Endothelial cell of umbilical vein (primary cell): Measurements from ENCODE around the gene CENPQ. TPM values are rescaled to one million over a fixed set of nuclear protein-coding genes. Genes with fewer than 3 reads are reported as not detected.

Experiments
- BruUV-seq: library from RNA; stranded (reverse); fragments of 400-500 nt; replicated peaks from 2 replicates; lab custom pipeline; 2021; lab: Mats Ljungman, UMichigan
- CTCF ChIA-PET: fragments of 300-600, 350-600 bp; sonication (Branson Sonifier 250); formaldehyde crosslinking; loops from one replicate; lab custom pipeline; 2021; ENCODE audit warnings: antibody characterized with exemption, inconsistent platforms; lab: Charles Lee
- POLR2A ChIA-PET: fragments of 300-600, 350-600 bp; sonication (Branson Sonifier 250); formaldehyde crosslinking; loops from one replicate; lab custom pipeline; 2021; ENCODE audit warnings: antibody characterized with exemption, inconsistent platforms; lab: Charles Lee
- DNase-seq: peaks from one replicate; pipeline ENCODE4 v3.0.0-alpha.2; 2011; ENCODE audit warnings: low read depth, low spot score
- FAIRE-seq: peaks from 2 replicates; lab custom pipeline; 2011; peaks lifted over from hg19 to GRCh38; lab: Jason Lieb, UNC
- H2AFZ ChIP-seq: 2 replicates; pipeline ENCODE4 v1.6.0; 2012; ENCODE audit warnings: low read depth, low read length, control low read depth, inconsistent platforms
- H3K27ac ChIP-seq: 2 replicates; pipeline ENCODE4 v1.5.1; 2011; ENCODE audit warnings: low read depth, mild to moderate bottlenecking, control low read depth, low read length, moderate library complexity; ENCODE audit not compliant: insufficient read depth
- H3K27me3 ChIP-seq, 2 experiments: 2 replicates each; pipeline versions ENCODE4 v1.6.0 to v1.6.1; 2011; ENCODE audit warnings: low read length in 2 of 2, mixed read lengths in 1 of 2; ENCODE audit not compliant: control insufficient read depth in 2 of 2, insufficient read depth in 2 of 2
- H3K36me3 ChIP-seq, 2 experiments: 2 replicates in 1 of 2; 3 replicates in 1 of 2; pipeline ENCODE4 v1.5.1; 2011; ENCODE audit warnings: low read length in 2 of 2, mild to moderate bottlenecking in 1 of 2, moderate library complexity in 1 of 2; ENCODE audit not compliant: control insufficient read depth in 2 of 2, insufficient read depth in 2 of 2; ENCODE audit errors: extremely low read depth in 1 of 2
- H3K4me1 ChIP-seq: 3 replicates; pipeline ENCODE4 v1.5.1; 2011; ENCODE audit warnings: mild to moderate bottlenecking, low read length; ENCODE audit not compliant: control insufficient read depth, insufficient read depth; ENCODE audit errors: extremely low read depth
- H3K4me2 ChIP-seq: 2 replicates; pipeline ENCODE4 v1.6.1; 2011; ENCODE audit warnings: low read length, control low read depth, mixed read lengths; ENCODE audit not compliant: insufficient read depth
- H3K4me3 ChIP-seq, 3 experiments: fragments of 200-600 bp in 1 of 3; sonication (generic), shearing (Covaris generic) in 1 of 3; replicated peaks in 1 of 3; 2 replicates each; pipeline ENCODE4 v1.5.1; 2011 to 2016; ENCODE audit warnings: control low read depth in 3 of 3, low read length in 3 of 3, mild to moderate bottlenecking in 2 of 3, inconsistent platforms in 1 of 3, low read depth in 1 of 3, moderate library complexity in 1 of 3; ENCODE audit not compliant: insufficient read depth in 1 of 3
- H3K79me2 ChIP-seq: 2 replicates; pipeline ENCODE4 v1.6.0; 2012; ENCODE audit warnings: low read length, inconsistent platforms; ENCODE audit not compliant: control insufficient read depth, insufficient read depth
- H3K9ac ChIP-seq: replicated peaks from 2 replicates; pipeline ENCODE3; 2011; ENCODE audit warnings: low read length, control low read depth; ENCODE audit not compliant: insufficient read depth; ENCODE audit errors: extremely low read depth
- H3K9me1 ChIP-seq: replicated peaks from 3 replicates; pipeline ENCODE4 v1.6.0; 2011; ENCODE audit warnings: mild to moderate bottlenecking, low read length; ENCODE audit not compliant: control insufficient read depth, insufficient read depth; ENCODE audit errors: extremely low read depth
- H3K9me3 ChIP-seq: replicated peaks from 2 replicates; pipeline ENCODE4 v1.5.1; 2012; ENCODE audit warnings: low read length, inconsistent platforms; ENCODE audit not compliant: control insufficient read depth, insufficient read depth
- H4K20me1 ChIP-seq: replicated peaks from 2 replicates; pipeline ENCODE3; 2011; ENCODE audit warnings: mild to moderate bottlenecking, low read length; ENCODE audit not compliant: control insufficient read depth, insufficient read depth; ENCODE audit errors: extremely low read depth
- EZH2 ChIP-seq: IDR thresholded peaks from 2 replicates; pipeline ENCODE4 v1.6.1; 2012; ENCODE audit warnings: borderline replicate concordance, low read depth, mild to moderate bottlenecking, moderate library complexity, low read length, inconsistent platforms; ENCODE audit not compliant: severe bottlenecking
- FOS ChIP-seq: IDR thresholded peaks from 2 replicates; pipeline ENCODE4 v1.6.1; 2011; ENCODE audit warnings: mild to moderate bottlenecking, low read length, moderate library complexity, borderline replicate concordance; ENCODE audit not compliant: insufficient read depth
- GATA2 ChIP-seq: IDR thresholded peaks from 2 replicates; pipeline ENCODE4 v1.7.0; 2011; ENCODE audit warnings: low read depth, mild to moderate bottlenecking, moderate library complexity, mixed read lengths, low read length; ENCODE audit not compliant: insufficient read length, insufficient read depth
- JUN ChIP-seq: IDR thresholded peaks from 2 replicates; pipeline ENCODE4 v1.6.1; 2011; ENCODE audit warnings: borderline replicate concordance, low read depth; ENCODE audit not compliant: insufficient read length, insufficient read depth
- MYC ChIP-seq: IDR thresholded peaks from one replicate; pipeline ENCODE4 v1.6.1; 2011; ENCODE audit warnings: mild to moderate bottlenecking, low read depth, low read length
- POLR2A ChIP-seq: IDR thresholded peaks from 2 replicates; pipeline ENCODE4 v1.6.1; 2012; ENCODE audit warnings: low read depth, mild to moderate bottlenecking, control low read depth, low read length
- POLR2AphosphoS5 ChIP-seq: IDR thresholded peaks from 2 replicates; pipeline ENCODE4 v1.6.1; 2012; ENCODE audit warnings: low read depth, mild to moderate bottlenecking, control low read depth, low read length, moderate library complexity; ENCODE audit not compliant: insufficient read depth
- dilution Hi-C: fragments of 300-500 bp; cut with MboI; formaldehyde crosslinking; loops from one replicate; pipeline ENCODE4 v1.15.0; 2019; ENCODE audit warnings: low sequenced_read_pairs; ENCODE audit not compliant: extremely low pct_ligation_motif_present
- intact Hi-C: fragments of 100-400 bp; cut with micrococcal nuclease; formaldehyde crosslinking; loops from one replicate; pipeline ENCODE4 v1.10.0; 2022
- polyA plus RNA-seq, 4 experiments: library from polyadenylated mRNA; depleted of rRNA in 3 of 4; stranded (reverse) in 3 of 4; unstranded in 1 of 4; fragments of >200 nt; gene quantifications; 2 replicates each; pipeline versions ENCODE4 v1.2.1 to v1.2.3, GENCODE V29; 2011 to 2012; ENCODE audit warnings: missing spikeins in 1 of 4
- total RNA-seq: library from RNA; stranded (reverse); gene quantifications from 2 replicates; pipeline ENCODE4 v1.2.3, GENCODE V29; 2021
- TF ChIP-seq, protein P1 (sequence below): IDR thresholded peaks from 2 replicates; pipeline ENCODE4 v1.6.1; 2011; ENCODE audit not compliant: insufficient read depth, insufficient read length
- TF ChIP-seq, protein P2 (sequence below), 2 donors: IDR thresholded peaks; 1 replicate in 1 of 2; 2 replicates in 1 of 2; pipeline ENCODE4 v1.5.1; 2011; ENCODE audit warnings: low read length in 2 of 2, mild to moderate bottlenecking in 2 of 2, moderate library complexity in 2 of 2, control low read depth in 1 of 2, inconsistent platforms in 1 of 2, low read depth in 1 of 2; ENCODE audit not compliant: insufficient read depth in 1 of 2; ENCODE audit errors: extremely low read depth in 1 of 2

CENPQ gene
- total and polyA plus RNA-seq, 2 donors (not counting 3 experiments of a cell fraction or from before 2014, with no cell fraction given) = 3.3 to 8.0 TPM

- Histone ChIP-seq H3K9ac (no peak overlapping the region), H3K36me3 (no peaks in the 10 kb centered on the region), H3K4me1 (no peaks in the 10 kb centered on the region), H4K20me1 (no peaks in the 10 kb centered on the region), H3K27me3 (peaks cover 4 to 12% of the 10 kb centered on the region in 2 experiments), H3K9me1 (no peaks in the 10 kb centered on the region), H3K27ac (no peak overlapping the region), H2AFZ (no peak overlapping the region), H3K9me3 (no peaks in the 10 kb centered on the region), H3K4me3 (no peak overlapping the region), H3K79me2 (no peaks in the 10 kb centered on the region), H3K4me2 (no peak overlapping the region)
- POLR2A ChIA-PET = no interaction called here
- dilution Hi-C loops (no loop called here), intact Hi-C loops (no loop called here)
- FAIRE-seq = no peak
- TF ChIP-seq, protein P1, sequence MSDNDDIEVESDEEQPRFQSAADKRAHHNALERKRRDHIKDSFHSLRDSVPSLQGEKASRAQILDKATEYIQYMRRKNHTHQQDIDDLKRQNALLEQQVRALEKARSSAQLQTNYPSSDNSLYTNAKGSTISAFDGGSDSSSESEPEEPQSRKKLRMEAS = no peak
- TF ChIP-seq MYC (no peak), JUN (no peak), EZH2 (no peak), FOS (no peak), GATA2 (no peak)
- DNase-seq = no peak
- CTCF ChIA-PET = interaction anchor here (1.2 to 1.4 kb wide), 2 partner anchors 83 to 99 kb away, joined by 3 to 4 read pairs; no protein-coding TSS in a partner anchor
- no TSS peak for BruUV-seq
These were observed 61.4 kb downstream of the CENPQ start for GRCh38 chr6:49524541-49524940.

- H3K36me3 ChIP-seq = no peaks in the 10 kb centered on the region
- ChIA-PET POLR2A (no interaction called here), CTCF (no interaction called here)
- dilution Hi-C loops = no loop called here
- no peak for TF ChIP-seq EZH2
- no peak for TF ChIP-seq MYC
- TF ChIP-seq GATA2 = no peak
- TF ChIP-seq POLR2AphosphoS5 = no peak
- no peak for TF ChIP-seq FOS
- TF ChIP-seq JUN = no peak
- no peak for TF ChIP-seq POLR2A
- TF ChIP-seq, protein P2, sequence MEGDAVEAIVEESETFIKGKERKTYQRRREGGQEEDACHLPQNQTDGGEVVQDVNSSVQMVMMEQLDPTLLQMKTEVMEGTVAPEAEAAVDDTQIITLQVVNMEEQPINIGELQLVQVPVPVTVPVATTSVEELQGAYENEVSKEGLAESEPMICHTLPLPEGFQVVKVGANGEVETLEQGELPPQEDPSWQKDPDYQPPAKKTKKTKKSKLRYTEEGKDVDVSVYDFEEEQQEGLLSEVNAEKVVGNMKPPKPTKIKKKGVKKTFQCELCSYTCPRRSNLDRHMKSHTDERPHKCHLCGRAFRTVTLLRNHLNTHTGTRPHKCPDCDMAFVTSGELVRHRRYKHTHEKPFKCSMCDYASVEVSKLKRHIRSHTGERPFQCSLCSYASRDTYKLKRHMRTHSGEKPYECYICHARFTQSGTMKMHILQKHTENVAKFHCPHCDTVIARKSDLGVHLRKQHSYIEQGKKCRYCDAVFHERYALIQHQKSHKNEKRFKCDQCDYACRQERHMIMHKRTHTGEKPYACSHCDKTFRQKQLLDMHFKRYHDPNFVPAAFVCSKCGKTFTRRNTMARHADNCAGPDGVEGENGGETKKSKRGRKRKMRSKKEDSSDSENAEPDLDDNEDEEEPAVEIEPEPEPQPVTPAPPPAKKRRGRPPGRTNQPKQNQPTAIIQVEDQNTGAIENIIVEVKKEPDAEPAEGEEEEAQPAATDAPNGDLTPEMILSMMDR (IDR thresholded peaks at IDR 0.05; ENCODE audit: extremely low read depth in 1 of 2, insufficient read depth in 1 of 2, low read depth in 1 of 2, low read length in 2 of 2) = no peak
- TF ChIP-seq, protein P1 = no peak
- H3K9me1 ChIP-seq = no peaks in the 10 kb centered on the region
- no peak overlapping the region for H3K4me3 ChIP-seq
- H3K79me2 ChIP-seq = no peaks in the 10 kb centered on the region
- DNase-seq (no peak), FAIRE-seq (no peak)
- H3K4me1 ChIP-seq = no peaks in the 10 kb centered on the region
- H3K9ac ChIP-seq = no peak overlapping the region
- H2AFZ ChIP-seq = no peak overlapping the region
- BruUV-seq = no TSS peak
- no peaks in the 10 kb centered on the region for H3K9me3 ChIP-seq
- no peaks in the 10 kb centered on the region for H4K20me1 ChIP-seq
- intact Hi-C loops = no loop called here
- no peak overlapping the region for H3K4me2 ChIP-seq
- H3K27me3 ChIP-seq = peaks cover 4 to 7% of the 10 kb centered on the region in 2 experiments
- no peak overlapping the region for H3K27ac ChIP-seq
These were observed 63.4 kb downstream of the CENPQ start for GRCh38 chr6:49526598-49526997.
